ENCODE measurements around the gene EMC9.

Gene EMC9

GRCh38 chr14:24141097-24141880, at the start of gene EMC9:
TSS of gene EMC9 (minus strand) at chr14:24141591. CDS start at chr14:24141304, 287 bp downstream.
- peak; percentile 98 to 99 for DNase-seq (ENCODE audit: low read depth in 2 of 2, low spot score in 1 of 2)

GRCh38 chr14:24190416-24190815, 49.0 kb upstream of the EMC9 start:
- no peak for DNase-seq (ENCODE audit: low read depth in 2 of 2, low spot score in 1 of 2)

- DNase-seq (ENCODE audit: low read depth in 2 of 2, low spot score in 1 of 2), result no peak
These were observed 48.1 kb upstream of the EMC9 start for GRCh38 chr14:24189460-24189859.

- no peak for DNase-seq (ENCODE audit: low read depth in 2 of 2, low spot score in 1 of 2)
These were observed 47.6 kb upstream of the EMC9 start for GRCh38 chr14:24189059-24189375.

GRCh38 chr14:24188251-24189058, 47.1 kb upstream of the EMC9 start, which contains the start of gene IPO4:
TSS of gene IPO4 (minus strand) at chr14:24188816. CDS start at chr14:24188787, 29 bp downstream.
- peak; percentile 86 to 91 for DNase-seq (ENCODE audit: low read depth in 2 of 2, low spot score in 1 of 2)

GRCh38 chr14:24187539-24187915, 46.1 kb upstream of the EMC9 start:
- no peak for DNase-seq (ENCODE audit: low read depth in 2 of 2, low spot score in 1 of 2)

GRCh38 chr14:24186831-24187538, 45.6 kb upstream of the EMC9 start:
- DNase-seq (ENCODE audit: low read depth in 2 of 2, low spot score in 1 of 2), result no peak

GRCh38 chr14:24185741-24186140, 44.4 kb upstream of the EMC9 start:
- DNase-seq (ENCODE audit: low read depth in 2 of 2, low spot score in 1 of 2), result no peak

- no peak for DNase-seq (ENCODE audit: low read depth in 2 of 2, low spot score in 1 of 2)
These were observed 43.6 kb upstream of the EMC9 start for GRCh38 chr14:24185026-24185425.

- DNase-seq (ENCODE audit: low read depth in 2 of 2, low spot score in 1 of 2), result no peak
These were observed 42.9 kb upstream of the EMC9 start for GRCh38 chr14:24184104-24184970.

GRCh38 chr14:24183014-24183481, 41.7 kb upstream of the EMC9 start:
- DNase-seq (ENCODE audit: low read depth in 2 of 2, low spot score in 1 of 2), result no peak

- no peak for DNase-seq (ENCODE audit: low read depth in 2 of 2, low spot score in 1 of 2)
These were observed 40.9 kb upstream of the EMC9 start for GRCh38 chr14:24182110-24182882.

GRCh38 chr14:24181371-24182077, 40.1 kb upstream of the EMC9 start:
- no peak for DNase-seq (ENCODE audit: low read depth in 2 of 2, low spot score in 1 of 2)

- DNase-seq (ENCODE audit: low read depth in 2 of 2, low spot score in 1 of 2), result no peak
These were observed 38.8 kb upstream of the EMC9 start for GRCh38 chr14:24179961-24180796.

- no peak for DNase-seq (ENCODE audit: low read depth in 2 of 2, low spot score in 1 of 2)
These were observed 38.0 kb upstream of the EMC9 start for GRCh38 chr14:24179294-24179960.

GRCh38 chr14:24178399-24179178, 37.2 kb upstream of the EMC9 start:
- DNase-seq (ENCODE audit: low read depth in 2 of 2, low spot score in 1 of 2), result no peak

- DNase-seq (ENCODE audit: low read depth in 2 of 2, low spot score in 1 of 2), result no peak
These were observed 36.5 kb upstream of the EMC9 start for GRCh38 chr14:24177891-24178290.
